HG02642 (cell line): ENCODE results near the gene ACER3.
"Not testable (repeated sequence)": the region's sequence is repeated elsewhere in the genome, so short reads cannot be mapped to it uniquely, and the experiment has no call there.

Source experiments
- ATAC-seq: cut with Tn5 transposase; IDR thresholded peaks from one replicate; pipeline ENCODE4 v1.9.1; 2021; ENCODE audit warnings: mild to moderate bottlenecking; ENCODE audit not compliant: unreplicated experiment, poor library complexity

ACER3 gene

DNA sequence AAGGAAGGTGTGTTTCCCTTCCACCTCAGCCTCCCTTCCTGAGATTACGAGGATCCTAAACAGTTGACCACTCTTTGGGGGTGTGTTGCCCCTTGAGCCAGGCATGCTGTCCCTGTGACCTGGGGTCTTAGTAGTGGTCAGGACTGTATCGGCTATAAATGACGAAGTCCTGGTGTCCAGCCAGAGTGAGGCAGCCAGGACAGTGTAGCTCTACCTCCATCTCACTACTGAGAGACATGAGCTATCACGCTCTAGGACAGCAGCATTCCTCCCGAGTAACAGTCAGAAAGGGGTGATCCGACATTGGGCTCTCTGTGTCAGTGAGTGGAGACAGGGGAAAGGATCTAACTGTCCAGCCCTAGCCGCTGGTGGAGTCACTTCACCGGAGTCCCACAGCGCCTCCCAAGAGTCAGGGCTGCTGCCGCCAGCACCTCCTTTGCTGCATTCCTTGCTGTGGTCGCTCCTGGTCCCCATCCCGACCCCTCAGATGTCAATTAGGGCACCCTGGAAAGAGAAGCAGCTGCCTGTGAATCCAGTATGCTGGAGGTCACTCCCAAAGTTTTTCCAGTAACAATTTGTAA lies 170.2 kb downstream of the ACER3 start:
- ATAC-seq, result no peak

DNA sequence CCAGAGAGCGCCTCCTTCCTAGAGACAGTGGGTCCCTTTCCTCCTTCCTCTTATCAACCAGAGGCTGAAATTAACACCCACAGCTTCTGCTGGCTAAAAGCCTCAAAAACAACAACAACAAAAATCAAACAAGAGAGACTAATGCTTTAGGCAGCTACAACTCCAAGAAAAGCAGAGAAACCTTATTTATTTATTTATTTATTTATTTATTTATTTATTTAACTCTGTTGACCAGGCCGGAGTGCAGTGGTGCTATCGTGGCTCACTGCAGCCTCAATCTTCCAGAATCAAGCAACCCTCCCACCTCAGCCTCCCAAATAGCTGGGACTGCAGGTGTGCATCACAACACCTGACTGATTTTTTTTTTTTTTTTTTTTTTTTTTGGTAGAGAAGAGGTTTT lies 170.9 kb downstream of the ACER3 start:
- ATAC-seq, result no peak

DNA sequence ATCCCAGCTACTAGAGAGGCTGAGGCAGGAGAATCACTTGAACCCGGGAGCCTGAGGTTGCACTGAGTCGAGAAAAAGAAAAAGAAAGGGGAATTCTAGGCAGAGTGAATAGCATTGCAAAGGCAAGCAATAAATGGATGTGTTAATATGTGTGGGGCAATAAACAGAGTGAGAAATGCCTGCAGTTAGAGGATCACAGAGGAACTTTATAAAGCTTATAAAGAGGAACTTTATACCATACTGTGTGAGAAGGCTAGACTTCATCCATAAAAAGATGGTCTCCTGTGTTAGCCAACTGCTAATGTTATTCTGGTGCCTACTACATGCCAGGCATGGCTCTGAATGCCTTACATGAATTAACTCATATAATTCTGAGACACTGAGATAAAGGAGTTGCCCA lies 174.3 kb downstream of the ACER3 start:
- no peak for ATAC-seq

DNA sequence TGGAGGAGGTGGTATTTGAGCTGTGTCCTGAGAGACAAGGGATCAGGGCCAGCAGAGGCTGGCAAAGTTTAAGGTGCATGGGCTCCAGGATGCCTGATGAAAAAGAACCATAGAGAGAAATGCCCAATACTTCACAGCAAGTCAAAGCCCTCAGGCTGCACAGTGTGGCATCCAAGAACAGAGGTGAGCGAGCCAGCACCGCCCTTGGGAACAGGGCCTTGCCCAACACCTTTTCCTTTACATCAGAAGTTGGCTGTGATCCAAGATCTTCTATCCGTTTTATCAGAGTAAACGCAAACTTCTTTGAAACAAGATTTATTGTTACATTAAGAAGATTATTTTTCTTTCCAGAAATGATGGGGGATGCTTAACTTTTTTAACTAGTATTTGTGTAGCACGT lies 174.9 kb downstream of the ACER3 start:
- ATAC-seq, result no peak

DNA sequence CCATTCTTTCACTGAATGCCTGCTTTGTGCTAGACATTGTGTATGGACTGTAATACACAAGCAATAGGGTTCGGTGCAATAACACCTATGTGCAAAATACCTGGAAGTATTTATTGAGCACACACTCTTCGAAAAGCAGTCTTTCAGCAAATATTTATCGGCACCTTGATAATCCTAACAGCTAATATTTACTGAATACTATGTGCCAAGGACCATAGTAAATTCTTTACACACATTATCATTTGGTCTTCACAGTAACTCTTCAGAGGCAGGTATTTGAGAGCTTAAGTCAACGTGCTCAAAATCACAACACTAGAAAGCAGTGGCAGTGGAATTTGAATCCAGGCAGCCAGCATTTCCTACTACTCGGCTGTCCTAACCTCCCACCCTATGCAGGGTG lies 175.7 kb downstream of the ACER3 start:
- ATAC-seq, result no peak

DNA sequence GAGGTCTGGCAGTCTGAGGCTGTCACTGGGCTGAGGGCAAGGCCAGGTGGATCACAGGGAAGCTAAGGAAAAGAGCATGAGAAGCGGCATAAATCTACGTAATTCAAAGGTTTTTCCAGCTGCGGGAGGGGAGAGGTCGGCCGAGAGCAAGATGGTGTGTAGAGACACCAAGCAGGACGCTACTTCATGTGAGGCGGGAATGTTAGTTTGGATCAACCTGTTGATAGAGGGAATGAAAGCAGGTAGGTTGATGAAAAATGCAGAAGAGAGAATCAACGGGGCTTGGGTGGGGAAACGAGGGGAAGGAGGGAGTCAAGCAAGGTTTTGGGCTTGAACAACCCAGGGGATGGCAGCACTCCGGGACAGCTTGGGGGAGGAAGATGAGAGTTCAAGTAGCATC lies 176.3 kb downstream of the ACER3 start:
- ATAC-seq, result no peak

DNA sequence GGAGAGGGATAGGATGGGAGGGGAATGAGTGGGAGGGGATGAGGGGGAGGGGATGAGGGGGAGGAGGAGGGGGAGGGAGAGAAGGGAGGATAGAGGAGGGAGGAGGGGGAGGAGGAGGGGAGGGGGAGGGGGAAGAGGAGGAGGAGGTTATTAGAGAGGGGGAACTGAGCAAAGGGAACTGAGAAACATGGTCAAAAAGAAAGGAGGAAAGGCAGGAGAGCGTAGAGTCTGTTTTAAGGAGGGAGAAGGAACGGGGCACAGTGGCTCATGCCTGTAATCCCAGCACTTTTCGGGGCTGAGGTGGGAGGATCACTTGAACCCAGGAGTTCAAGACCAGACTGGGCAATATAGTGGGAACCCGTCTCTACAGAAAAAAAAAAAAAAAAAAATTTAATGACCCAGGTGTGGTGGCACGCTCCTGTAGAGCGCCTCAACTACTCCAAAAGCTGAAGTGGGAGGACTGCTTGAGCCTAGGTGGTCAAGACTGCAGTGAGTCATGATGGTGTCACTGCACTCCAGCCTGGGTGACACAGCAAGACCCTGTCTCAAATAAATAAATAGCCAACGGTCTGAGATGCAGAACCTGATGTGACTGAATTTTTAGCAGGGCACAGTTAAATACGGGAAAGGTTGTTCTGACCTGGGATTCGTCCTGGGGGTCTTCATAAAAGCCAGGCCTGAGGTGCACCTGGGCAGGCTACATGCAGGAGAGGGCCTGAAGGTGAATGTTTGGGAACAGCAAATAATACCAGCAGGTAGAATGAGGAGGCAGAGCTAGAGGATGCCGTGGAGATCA lies 177.5 kb downstream of the ACER3 start:
- ATAC-seq, result no peak

DNA sequence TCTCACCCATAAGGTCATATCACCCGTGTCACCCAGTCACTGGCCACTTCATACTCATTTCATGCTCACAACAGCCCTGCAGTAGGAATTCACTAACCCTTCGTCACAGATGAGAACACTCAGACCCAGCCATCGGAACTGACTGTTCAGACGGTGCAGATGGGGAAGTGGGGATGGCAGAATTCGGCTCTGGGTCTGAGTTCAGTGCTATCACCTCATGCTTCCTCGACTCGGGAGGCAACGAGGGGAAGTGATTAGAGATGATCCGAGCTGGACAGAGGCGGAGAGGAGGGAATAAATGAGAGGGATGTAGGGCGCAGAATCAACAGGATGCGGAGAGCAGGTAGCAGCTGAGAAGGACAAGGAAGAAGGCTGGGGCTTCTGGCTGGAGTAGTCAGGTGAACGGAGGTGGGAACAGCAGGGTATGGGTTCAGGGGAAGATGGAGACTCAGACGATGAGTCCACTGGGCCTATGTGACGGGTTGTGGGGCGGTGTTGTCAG lies 178.2 kb downstream of the ACER3 start:
- no peak for ATAC-seq

DNA sequence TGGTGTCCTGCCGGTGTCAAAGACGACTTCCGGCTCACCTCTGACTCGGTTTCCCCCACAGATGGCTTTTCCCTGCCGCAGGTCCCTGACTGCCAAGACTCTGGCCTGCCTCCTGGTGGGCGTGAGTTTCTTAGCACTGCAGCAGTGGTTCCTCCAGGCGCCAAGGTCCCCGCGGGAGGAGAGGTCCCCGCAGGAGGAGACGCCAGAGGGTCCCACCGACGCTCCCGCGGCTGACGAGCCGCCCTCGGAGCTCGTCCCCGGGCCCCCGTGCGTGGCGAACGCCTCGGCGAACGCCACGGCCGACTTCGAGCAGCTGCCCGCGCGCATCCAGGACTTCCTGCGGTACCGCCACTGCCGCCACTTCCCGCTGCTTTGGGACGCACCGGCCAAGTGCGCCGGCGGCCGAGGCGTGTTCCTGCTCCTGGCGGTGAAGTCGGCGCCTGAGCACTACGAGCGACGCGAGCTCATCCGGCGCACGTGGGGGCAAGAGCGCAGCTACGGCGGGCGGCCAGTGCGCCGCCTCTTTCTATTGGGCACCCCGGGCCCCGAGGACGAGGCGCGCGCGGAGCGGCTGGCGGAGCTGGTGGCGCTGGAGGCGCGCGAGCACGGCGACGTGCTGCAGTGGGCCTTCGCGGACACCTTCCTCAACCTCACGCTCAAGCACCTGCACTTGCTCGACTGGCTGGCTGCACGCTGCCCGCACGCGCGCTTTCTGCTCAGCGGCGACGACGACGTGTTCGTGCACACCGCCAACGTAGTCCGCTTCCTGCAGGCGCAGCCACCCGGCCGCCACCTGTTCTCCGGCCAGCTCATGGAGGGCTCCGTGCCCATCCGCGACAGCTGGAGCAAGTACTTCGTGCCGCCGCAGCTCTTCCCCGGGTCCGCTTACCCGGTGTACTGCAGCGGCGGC lies 179.0 kb downstream of the ACER3 start:
- ATAC-seq, result no peak

DNA sequence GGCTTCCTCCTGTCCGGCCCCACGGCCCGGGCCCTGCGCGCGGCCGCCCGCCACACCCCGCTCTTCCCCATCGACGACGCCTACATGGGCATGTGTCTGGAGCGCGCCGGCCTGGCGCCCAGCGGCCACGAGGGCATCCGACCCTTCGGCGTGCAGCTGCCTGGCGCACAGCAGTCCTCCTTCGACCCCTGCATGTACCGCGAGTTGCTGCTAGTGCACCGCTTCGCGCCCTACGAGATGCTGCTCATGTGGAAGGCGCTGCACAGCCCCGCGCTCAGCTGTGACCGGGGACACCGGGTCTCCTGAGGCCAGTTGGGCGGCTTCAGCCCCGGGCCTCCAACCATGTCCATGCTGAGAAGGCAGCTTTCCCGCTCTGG lies 179.7 kb downstream of the ACER3 start:
- ATAC-seq, result no peak

DNA sequence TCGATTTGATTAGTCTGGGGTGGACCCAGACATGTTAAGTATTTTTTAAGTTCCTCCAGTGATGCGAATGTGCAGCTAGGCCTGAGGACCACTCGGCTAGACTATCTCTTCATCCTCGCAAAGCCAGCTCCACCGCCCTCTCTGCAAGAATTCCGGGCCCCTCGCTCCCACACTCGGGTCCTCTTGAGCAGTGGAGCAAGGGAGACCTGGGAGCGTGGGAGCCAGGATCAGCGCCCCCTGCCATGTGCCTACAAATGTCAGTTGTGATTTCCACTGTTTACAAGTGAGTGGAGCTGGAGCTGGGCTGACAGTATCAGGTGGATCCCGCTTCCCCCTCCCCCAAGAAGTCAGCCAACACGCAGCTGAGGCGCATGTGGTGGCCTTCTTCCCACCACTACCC lies 180.2 kb downstream of the ACER3 start:
- ATAC-seq, result no peak

DNA sequence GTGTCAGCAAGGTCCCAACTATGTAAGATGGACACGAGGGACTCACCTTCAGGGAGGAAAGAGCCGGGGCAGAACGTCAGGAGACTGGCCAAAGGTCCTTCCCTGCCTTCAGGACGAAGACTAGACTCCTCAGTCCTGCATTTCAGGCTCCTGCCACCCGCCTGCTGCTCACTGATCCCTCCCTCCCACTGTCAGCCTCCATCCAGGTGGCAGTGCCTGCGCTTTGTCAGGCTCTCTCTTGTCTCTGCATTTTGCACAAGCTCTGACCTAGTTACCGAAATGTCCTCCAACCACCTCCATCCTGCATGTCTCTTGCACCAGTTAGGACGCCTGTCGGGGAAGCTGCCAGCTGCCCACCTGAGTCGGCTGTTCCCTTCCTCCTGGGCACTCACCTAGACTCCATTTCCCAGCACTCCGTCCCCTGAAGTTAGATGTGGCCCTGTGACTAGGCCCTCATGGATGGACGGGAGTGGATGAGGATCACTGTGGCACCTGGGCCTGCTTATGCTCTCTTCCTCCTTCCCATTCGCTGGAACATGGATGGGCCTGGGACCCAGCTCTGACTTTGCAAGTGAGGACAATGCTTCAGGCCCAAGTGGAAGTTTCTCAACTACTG lies 181.5 kb downstream of the ACER3 start:
- ATAC-seq, result no peak

DNA sequence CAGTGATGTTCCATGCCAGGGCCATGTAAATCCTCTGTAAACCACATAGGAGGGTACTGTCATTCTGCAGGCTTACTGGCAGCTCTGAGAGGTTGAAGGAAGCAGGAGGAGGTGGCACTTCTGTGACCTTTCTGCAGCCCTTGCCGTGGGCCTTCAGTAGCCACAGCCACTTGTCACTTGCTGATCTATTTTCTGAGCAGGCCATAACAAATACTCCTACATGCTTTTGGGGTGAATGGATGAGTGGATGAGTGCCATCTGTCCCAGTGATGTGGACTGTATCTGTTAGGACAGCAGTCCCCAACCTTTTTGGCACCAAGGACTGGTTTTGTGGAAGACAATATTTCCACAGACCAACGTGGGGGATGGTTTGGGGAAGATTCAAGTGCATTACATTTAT lies 183.6 kb downstream of the ACER3 start:
- ATAC-seq, result no peak

DNA sequence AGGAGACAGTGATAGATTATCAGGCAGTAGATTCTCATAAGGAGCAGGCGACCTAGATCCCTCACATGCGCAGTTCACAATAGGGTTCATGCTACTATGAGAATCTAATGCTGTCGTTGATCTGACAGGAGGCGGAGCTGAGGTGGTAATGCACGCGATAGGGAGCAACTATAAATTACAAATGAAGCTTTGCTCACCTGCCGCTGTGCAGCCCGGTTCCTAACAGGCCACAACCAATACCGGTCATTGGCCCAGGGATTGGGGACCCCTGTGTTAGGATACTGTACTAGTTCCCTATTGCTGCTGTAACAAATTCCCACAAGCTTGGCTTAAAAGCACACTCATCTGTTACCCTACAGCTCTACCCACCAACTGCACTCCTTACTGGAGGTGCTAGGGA lies 184.2 kb downstream of the ACER3 start:
- no peak for ATAC-seq

DNA sequence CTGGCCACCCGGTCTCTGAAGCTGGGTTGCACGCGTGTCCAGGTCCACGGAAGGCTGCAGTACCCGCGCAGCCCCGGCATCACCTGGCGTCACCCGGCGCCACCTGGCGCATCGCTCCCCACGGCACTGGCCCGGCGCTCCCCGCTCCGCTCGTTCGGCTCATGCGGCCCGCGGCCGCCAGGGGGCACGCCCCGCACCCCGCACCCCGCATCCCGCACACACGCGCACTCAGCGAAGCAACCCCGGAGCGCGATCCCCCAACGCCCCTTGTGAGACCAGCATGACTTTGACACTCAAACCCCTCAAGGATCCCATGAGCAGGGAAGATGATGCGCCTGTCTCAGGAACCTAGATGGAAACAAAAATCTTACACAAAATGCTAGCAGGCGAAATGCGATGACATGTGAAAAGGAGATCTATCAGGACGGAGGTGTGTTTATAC lies 185.4 kb downstream of the ACER3 start:
- no peak for ATAC-seq

DNA sequence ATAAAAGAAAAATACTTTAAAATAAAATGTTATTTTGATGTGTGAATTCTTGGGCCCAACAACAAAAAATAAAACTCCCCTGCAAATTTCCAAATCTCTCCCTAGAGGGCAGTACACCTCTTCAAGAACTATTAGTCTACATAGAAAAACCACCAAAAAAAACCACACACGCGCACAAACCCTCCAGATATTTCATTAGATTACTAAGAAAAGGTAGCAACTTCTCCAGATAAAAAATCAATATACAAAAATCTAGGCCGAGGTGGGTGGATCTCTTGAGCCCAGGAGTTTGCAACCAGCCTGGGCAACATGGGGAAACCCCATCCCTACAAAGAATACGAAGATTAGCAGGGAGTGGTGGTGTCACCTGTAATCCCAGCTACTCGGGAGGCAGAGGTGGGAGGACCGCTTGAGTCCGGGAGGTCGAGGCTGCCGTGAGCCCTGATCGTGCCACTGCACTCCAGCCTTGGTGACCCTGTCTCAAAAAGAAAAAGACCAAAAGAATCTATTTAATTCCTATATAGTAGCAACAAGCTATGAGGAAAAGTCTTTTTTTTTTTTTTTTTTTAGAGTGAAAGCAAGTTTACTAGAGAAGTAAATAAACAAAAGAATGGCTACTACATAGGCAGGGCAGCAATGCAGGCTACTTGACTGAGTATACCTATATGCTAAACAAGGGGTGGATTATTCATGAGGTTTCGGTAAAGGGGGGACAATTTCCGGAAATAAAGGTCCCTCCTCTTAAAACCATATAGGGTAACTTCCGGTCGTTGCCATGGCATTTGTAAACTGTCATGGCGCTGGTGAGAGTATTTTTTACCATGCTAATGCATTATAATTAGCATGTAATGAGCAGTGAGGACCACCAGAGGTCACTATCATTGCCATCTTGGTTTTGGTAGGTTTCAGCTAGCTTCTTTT lies 186.5 kb downstream of the ACER3 start:
- peak; percentile 82 for ATAC-seq

DNA sequence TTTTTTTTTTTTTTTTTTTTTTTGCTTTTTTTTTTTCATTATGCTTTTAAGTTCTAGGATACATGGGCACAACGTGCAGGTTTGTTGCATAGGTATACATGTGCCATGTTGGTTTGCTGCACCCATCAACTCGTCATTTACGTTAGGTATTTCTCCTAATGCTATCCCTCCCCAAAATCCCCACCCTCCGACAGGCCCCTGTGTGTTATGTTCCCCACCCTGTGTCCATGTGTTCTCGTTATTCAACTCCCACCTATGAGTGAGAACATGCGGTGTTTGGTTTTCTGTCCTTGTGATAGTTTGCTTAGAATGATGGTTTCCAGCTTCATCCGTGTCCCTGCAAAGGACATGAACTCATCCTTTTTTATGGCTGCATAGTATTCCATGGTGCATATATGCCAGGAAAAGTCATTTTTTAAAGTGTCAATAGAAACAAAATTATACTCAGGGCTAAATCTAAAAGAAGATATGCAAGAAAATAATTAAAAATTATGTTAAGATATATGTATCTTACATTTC lies 187.3 kb downstream of the ACER3 start:
- not testable (repeated sequence) for ATAC-seq

DNA sequence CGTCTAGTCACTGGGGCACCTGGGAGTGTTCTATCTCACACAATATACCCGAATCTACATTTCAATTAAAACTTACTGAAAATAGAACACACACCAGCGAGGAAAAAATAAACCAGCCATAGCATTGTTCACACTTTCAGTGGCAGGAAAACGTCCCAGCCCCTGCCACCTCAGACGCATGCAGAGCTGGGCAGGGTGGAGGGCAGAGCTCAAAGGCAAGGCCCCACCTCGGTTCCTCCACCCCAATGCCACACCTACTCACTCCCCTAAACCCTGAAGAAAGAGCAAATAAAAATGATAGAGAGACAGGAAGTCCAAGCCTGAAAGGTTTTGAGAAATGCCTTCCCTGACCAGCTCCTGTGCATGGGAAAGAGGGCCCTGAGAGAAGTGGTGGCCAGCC lies 188.3 kb downstream of the ACER3 start:
- no peak for ATAC-seq

DNA sequence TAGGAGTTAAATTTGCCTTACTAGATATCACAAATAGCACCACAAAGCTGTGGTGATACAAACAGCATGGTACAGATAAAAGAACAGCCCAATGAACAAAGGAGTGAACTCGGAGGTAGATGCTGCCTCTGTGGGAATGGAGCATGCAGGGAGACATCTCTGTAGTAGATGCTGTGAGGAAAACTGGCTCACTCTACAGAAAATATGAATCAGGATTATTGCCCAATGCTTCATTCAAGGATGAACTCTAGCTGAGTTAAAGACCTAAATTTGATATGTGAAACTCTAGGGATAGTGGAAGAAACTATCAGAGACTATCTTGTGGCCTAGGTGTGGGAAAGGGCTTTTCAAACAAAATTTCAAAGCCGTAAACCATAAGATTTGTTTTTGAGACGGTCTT lies 190.8 kb downstream of the ACER3 start:
- ATAC-seq, result no peak
